IPS DF 19.7 (cell line): ENCODE results near the gene GIPC3.
"Not testable (repeated sequence)": the region's sequence is repeated elsewhere in the genome, so short reads cannot be mapped to it uniquely, and the experiment has no call there.

Source experiments
- DNase-seq: peaks from one replicate; pipeline ENCODE4 v3.0.0-alpha.2; 2013; ENCODE audit warnings: low read depth, low spot score

The GIPC3 gene

DNA sequence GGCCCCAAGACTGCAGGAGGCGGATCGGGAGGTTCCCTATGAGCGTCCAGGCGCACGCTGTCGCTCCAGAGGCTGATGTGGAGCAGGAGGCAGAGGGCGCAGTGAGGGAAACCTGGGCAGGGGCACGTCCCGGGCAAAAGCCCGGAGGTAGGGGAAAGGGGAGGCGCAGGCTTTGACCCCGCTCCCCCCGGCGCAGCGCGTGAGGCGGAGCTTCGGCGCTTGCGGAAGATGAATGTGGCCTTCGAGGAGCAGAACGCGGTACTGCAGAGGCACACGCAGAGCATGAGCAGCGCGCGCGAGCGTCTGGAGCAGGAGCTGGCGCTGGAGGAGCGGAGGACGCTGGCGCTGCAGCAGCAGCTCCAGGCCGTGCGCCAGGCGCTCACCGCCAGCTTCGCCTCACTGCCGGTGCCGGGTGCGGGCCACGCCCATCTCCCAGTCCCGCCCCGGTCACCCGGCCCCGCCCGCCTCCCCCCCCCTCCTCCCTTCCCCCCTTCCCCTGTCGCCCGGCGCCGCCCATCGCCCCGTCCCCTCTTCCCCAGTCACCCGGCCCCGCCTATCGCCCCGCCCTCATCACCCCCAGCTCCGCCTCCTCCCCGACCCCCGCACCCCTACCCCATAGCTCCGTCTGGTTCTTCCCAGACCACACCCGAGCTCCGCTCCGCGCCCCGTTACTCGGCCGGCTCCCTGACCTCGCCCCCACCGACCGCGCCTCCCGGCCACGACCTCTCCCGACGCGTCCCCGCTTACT lies 8.4 kb upstream of the GIPC3 start:
- DNase-seq = no peak

GRCh38 chr19:3577723-3578344 lies 7.4 kb upstream of the GIPC3 start:
- DNase-seq = no peak

- DNase-seq = no peak
These were observed 6.9 kb upstream of the GIPC3 start for GRCh38 chr19:3578390-3578789.

DNA sequence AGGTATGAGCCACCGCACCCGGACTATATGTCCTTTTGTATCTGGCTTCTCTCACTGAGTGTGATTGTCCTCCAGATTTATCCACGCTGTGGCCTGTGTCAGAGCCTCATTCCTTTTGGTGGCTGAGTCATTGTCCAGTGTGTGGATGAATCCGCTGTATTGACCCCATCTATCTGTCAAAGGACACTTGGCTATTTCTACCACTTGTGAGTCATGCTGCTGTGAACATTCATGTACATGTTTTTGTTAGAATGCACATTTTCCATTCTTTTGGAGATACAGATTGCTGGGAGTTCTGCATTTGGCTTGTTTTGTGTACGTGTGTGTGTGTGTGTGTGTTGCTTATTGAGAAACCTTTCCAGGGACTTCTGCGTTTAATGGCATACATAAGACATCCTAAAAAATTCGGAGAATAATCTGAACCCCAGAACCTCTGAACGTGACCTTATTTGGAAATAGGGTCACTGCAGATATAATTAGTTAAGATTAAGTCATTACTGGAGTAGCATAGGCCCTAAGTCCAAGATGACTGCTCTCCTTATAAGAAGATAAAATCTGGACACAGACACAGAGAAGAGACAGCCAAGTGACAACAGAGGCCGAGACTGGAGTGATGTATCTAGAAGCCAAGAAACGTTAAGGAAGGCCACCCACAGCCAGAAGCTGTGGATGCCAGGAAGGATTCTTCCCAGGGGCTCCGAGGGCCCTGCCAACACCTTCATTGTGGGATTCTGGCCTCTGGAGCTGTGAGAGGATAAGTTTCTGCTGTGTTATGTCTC lies 4.9 kb upstream of the GIPC3 start:
- DNase-seq = no peak

DNA sequence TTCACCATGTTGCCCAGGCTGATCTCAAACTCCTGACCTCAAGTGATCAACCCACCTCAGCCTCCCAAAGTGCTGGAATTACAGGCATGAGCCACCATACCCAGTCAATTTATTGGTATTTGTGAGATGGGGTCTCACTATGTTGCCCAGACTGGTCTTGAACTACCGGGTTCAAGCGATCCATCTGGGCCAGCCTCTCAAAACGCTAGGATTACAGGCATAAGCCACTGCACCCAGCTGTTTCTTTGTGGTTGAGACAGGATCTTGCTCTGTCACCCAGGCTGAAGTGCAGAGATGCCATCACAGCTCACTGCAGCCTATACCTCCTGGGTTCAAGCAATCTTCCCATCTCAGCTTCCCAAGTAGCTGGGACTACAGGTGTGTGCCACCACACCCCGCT lies 3.5 kb upstream of the GIPC3 start:
- not testable (repeated sequence) for DNase-seq

GRCh38 chr19:3584036-3584802 lies 1.1 kb upstream of the GIPC3 start:
- DNase-seq = not testable (repeated sequence)

DNA sequence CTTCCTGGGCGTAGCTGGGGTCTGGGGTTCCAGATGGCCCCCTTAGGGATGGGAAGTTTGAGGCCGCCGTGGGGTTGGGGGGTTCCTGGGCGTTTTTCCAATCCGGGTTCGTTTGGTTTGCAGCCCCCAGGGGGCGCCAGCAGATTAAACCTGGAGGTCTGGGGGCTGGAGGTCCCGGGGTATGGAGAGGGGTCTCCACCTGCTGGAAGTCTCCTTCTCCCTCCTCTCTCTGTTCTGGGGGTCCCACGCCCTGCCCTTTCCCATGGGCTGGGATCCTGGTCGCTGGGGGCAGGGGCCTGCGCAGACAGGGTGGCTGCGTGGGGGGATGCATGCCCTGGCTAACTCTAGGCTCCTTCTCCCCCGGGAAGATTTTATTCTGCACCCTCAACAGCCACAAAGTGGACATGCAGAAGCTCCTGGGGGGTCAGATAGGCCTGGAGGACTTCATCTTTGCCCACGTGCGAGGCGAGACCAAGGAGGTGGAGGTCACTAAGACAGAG lies 899 bp downstream of the GIPC3 start:
- no peak for DNase-seq

- DNase-seq = no peak
These were observed 1.5 kb downstream of the GIPC3 start for GRCh38 chr19:3586707-3587346.

GRCh38 chr19:3589439-3589838 lies 4.2 kb downstream of the GIPC3 start:
- no peak for DNase-seq

DNA sequence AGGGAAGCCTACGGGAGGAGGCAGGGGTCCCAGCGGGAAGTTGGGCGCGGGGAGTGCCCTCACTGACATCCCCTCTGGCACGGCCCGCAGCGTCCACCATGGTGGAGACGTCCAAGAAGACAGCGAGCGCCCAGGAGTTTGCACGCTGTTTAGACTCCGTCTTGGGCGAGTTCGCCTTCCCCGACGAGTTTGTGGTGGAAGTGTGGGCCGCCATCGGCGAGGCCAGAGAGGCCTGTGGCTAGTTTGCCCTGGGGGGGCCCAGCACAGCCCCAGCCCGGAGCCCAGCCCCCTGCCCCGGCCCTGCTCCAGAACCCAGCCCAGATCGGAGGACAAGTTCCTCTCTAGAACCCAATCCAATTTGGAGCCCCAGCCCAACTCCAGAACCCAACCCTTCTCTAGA lies 4.7 kb downstream of the GIPC3 start:
- no peak for DNase-seq

DNA sequence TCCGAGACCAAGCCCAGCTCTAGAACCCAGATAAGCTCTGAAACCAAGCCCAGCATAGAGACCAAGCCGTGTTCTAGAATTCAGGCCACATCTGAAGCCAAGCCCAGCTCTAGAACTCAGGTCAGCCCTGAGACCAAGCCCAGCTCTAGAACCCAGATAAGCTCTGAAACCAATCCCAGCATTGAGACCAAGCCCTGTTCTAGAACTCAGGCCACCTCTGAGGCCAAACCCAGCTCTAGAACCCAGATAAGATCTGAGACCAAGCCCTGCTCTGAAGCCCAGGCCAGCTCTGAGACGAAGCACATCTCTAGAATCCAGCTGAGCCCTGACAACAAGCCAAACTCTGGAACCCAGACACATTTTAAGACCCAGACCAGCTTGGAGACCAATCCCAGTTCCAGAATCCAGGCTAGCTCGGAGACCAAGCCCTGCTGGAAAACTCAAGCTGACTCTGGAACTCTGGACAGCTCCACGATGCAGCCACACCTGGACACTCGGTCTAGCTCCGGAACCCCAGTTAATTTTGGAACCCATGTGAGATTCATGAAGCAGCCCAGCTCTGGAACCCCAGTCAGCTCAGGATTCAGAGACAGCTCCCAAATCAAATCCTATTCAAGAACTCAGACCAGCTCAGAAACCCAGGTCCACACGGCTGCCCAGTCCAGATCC lies 5.8 kb downstream of the GIPC3 start:
- DNase-seq = no peak

DNA sequence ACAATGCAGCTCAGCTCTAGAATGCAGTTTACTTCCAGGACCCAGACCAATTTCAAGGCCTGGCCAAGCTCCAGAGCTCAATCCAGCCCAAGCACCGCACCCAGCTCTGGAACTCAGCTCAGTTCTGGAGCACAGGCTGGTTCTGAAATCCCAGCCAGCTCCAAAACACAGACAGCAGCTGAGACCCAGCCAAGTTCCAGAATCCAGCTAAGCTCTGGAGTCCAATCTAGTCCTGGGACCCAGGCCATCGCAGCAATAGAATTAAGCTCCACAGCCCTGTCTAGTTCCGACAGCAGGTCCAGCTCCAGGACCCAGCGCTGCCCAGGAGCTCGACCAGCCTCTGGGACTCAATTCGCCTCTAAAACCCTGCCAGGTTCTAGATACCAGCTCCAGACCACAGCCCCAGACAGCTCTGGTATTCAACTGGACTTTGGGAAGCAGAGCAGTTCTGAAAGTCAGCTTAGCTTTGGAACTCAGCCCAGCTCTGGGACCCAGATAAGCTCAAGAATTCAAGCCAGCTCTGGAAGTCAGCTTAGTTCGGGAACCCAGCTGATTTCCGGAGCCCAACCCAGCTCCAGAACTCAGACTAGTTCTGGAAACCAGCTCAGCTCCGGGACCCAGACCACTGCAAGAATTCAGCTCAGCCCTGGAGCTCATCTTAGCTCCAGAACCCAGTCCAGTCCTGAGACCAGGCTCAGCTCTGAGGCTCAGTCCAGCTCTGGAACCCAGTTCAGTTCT lies 6.8 kb downstream of the GIPC3 start:
- no peak for DNase-seq

DNA sequence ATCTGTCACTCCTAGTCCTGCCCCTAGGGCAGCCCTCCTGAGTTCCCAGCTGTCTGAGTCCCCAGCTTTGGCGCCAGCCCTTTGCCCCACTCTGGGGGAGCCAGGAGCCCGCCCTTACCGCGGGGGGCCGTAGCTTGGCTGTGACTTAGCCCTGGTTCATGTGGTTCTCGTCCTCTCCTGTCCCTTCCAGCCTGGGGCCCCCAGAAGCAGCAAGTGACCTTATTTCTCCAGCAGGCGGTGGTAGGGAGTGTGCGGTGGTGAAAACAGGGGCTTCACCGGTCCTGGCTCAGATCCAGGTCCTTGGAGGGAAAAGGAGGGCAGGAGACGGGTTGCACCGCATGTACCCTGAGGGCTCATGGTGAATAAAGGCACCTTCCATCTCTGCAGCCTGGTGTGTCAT lies 7.9 kb downstream of the GIPC3 start:
- no peak for DNase-seq

DNA sequence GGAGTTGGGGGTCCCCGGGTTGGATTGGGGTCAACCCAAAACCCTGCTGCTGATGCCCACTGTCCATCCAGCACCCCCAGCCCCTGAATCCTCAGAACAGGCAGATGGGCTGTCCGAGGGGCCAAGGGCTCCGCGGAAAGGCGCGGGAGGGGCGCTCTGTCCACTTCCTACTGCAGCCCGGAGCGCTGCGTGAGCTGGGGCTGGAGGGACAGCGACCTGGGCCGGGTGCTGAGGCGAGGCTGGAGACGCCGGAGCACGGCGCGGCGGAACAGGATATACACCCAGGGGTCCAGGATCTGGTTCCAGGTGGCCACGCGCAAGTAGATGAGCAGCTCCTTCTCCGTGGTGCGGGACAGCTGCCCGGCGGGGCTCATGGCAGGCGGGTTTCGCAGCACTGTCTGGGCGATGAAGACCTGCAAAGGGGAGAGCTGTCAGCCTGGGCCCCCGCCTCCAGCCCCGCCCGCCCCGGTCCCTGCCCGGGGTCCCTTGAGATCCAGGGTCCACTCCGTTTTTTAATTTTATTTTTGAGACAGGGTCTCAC lies 10.3 kb downstream of the GIPC3 start:
- no peak for DNase-seq

- DNase-seq = no peak
These were observed 14.5 kb downstream of the GIPC3 start for GRCh38 chr19:3599776-3600187.

DNA sequence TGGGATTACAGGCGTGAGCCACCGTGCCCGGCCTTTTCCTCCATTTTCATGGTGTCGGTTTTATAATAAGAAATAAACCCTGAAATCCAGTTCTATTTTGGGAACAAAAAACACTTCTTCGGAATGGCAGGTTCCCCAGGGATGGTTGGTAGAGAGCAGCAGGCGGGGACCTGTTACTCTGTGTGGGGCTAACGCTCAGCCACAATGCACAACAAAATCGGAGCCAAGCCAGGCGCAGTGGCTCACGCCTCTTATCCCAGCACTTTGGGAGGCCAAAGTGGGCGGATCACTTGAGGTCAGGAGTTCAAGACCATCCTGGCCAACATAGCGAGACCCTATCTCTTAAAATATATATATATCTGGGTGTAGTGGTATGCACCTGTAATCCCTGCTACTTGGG lies 15.7 kb downstream of the GIPC3 start:
- no peak for DNase-seq

GRCh38 chr19:3603121-3603811 lies 18.0 kb downstream of the GIPC3 start:
- no peak for DNase-seq

DNA sequence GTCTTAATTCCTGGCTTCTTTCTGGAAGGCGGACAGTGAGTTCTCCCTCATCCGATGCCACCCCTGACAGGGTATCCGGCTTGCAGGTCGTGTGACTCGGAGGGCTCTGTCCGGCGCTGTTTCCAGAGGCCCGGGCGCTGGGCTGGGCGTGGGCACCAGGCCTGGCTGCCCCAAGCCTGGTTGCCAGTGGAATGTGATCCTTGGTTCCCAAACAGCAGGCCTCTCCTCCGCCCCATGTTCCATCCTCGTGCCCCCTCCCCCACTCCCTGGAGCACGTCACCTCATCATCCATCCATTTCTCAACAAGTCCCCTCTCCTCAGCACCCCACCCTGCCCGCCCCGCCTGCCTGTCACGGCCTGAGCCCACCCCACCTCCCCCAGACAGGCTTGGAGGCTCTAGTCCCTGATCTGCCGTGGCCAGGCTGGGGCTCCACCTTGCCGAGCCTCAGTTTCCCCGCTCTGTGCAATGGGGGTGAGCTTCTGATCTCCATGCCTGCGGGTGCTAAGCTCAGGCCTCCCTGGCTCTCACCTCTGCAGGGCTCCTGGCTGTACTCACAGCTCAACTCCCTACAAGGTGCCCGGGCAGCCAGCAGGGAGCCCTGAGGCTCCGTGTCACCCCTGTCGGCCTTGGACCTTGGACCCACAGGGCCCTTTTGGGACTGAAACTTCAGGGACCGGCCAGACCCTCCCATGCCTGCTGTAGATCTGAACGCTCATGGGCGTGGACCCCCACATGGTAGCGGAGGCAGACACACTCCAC lies 19.1 kb downstream of the GIPC3 start:
- DNase-seq = no peak
